GM18517 (cell line): ENCODE results near the gene VPS37D.
"Not testable (repeated sequence)": the region's sequence is repeated elsewhere in the genome, so short reads cannot be mapped to it uniquely, and the experiment has no call there.

Source experiments
- ATAC-seq: cut with Tn5 transposase; IDR thresholded peaks from one replicate; pipeline ENCODE4 v1.9.1; 2021; ENCODE audit warnings: mild to moderate bottlenecking, moderate library complexity; ENCODE audit not compliant: unreplicated experiment

The VPS37D gene

GRCh38 chr7:73646785-73647724, 20.6 kb upstream of the VPS37D start:
- ATAC-seq, result no peak

DNA sequence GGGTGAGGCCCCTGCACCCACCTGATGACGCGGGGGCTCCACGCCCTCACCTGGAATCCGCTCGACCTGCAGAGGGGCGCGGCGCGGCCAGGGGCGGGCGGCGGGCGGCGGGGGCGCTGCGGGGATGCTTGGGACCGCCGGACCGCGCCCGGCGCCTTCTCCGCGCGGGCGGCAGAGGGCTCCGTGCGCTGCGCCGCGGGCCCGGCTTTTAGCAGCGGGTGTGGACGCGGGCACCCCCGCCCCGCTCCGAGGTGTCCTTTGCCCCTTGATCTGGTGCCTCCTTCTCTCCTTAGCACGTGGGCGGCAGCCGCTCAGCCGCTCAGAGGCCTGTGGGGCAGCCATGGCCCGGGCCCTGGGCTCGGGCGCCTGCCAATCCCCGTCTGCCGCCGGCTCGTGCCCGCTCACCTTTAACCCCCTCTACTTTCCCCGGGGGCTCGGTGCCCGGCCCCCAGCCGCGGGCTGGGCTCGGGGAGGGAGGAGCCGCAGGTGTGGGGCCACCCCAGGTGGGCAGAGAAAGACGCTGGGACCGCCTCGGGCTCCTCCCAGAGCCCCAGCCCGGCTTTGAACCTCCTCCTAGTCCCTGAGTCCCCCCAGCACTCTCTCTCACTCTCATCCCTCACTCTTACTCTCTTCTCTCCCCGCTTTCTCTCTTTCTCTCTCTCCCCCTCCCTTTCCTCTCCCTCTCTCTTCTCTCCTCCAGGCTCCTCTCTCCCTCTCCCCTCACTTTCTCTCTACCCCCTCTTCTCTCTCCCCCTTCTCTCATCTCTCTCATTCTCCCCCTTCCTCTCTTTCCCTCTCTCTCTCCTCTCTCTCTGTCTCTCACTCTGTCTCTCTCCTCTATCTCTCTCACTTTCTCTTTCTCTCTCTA, 19.7 kb upstream of the VPS37D start:
- ATAC-seq, result no peak

- no peak for ATAC-seq
Observed at GRCh38 chr7:73648593-73649332, 18.9 kb upstream of the VPS37D start.

DNA sequence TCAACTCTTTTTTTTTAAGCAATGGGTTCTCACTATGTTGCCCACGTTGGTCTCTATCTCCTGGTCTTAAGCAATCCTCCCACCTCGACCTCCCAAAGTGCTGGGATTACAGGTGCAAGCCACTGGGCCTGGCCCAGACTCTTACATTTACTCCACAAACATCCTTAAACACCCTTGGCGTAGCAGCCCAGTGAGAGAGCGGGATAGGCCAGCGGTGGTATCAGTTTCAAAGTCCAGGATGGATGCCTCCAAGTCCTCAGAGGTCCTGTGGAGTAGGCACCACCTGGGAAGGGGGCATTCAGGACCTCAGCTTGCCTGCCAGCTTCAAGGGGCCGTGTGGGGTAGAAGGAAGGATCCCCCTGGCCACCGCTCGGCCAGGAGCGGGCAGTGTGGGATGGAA, 18.1 kb upstream of the VPS37D start:
- ATAC-seq, result no peak

DNA sequence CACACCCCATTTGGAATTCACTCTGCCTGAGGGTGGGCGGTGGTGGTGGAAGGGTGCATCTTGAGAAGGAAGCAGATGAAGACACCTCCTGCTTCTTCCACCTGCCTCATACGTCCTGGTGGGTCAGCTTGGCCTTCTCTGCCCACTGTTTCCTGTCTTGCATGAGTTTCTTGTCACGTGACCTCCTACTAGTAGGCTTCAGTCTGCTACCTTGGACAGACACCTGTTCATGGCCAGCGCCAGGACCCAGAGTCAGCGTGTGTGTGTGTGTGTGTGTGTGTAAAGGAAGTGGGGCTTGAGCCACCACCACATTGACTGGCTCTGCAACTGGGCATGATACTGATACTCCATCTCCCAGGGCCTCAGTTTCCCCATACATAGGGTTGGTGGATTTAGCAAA, 17.1 kb upstream of the VPS37D start:
- no peak for ATAC-seq

DNA sequence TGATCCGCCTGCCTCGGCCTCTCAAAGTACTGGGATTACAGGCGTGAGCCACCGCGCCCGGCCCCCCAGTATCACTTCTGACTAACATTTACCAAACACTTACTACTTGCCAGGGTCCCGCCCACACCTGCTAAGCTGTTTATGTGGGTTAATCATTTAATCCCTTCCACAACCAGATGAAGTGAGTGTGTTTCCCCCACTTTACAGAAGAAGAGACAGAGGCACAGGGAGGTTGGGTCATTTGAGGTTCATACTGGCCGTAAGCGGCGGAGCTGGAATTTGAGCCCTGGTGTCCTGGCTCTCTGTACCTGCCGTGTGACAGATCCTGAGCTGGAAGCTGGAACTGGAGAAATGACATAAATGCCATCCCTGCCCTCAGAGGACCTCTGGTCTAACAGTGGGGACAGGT, 15.1 kb upstream of the VPS37D start:
- no peak for ATAC-seq

DNA sequence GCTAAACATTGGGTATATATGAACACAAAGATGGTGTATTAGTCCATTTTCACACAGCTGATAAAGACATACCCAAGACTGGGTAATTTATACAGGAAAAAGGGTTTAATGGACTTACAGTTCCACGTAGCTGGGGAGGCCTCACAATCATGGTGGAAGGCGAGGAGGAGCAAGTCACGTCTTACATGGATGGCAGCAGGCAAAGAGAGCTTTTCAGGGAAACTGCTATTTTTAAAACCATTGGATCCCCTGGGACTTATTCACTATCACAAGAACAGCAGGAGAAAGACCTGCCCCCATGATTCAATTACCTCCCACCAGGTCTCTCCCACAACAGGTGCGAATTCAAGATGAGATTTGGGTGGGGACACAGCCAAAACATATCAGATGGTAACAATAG, 12.3 kb upstream of the VPS37D start:
- ATAC-seq, result not testable (repeated sequence)

DNA sequence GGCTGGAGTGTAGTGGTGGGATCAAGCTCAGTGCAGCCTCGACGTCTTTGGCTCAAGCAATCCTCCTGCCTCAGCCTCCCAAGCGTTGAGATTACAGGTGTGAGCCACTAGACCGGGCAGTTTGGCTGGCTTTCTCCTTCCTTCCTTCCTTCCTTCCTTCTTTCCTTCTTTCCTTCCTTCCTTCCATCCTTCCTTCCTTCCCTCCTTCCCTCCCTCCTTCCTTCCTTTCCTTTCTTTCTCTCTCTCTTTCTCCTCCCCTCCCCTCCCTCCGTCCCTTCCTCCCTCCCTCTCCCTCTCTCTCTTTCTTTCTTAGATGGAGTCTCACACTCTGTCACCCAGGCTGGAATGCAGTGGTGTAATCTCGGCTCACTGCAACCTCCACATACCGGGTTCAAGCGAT, 7.6 kb upstream of the VPS37D start:
- no peak for ATAC-seq

GRCh38 chr7:73660594-73660993, 7.0 kb upstream of the VPS37D start:
- not testable (repeated sequence) for ATAC-seq

DNA sequence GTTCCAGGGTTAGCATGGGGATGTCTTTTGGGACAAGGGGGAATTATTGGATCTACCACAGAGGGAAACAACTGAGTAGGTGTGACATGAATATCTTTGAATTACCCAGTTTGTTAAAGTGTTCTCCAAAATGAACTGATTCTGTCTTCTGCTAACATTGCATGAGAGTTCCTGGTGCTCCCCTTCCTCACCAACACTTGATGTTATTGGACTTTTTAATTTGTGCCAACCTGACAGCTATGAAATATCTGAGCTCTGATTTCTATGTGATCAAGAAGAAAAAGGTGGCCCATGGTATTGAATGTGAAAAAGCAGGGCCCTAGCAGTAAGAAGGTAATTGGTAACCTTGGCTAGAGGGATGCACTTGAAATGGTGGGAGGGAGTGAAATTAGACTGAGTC, 4.6 kb upstream of the VPS37D start:
- ATAC-seq, result no peak

DNA sequence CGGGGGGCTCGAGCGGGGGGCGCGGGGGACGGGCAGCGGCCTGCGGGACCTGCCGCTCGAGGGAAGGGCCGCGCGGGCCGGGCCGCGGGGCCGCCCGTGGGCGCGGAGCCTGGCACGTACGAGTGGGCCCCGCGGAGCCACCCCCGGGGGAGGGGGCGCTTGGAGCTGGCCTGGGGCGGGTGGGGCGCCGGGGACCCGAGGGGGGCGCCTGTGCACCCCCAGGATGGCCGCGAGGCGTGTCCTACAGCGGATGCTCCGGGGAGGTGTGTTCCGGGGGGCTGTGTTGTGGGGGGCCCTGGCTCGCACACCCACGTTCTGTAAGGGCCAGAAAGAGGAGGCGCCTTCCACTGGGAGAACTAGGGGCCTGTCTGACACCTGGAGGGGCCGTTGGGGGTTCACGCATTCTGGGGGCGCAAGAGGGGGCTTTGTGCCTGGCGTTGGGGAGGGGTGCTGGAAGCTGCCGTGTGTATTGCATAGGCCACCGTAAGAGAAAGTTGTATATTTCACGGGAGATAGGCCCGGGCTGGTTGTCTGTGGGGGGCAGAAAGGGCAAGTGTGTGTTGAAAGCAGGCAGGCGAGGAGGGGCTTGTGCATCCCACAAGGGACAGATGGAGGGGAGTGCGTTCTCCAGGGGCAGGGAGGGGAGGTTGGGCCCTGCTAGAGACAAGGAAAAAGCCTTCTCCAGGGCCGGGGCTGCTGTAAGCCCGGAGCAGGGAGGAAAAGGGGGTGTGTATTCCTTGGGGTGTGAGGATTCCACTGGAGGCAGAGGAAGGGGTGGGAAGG, 663 bp downstream of the VPS37D start:
- ATAC-seq, result no peak

- no peak for ATAC-seq
Observed at GRCh38 chr7:73668886-73669230, 1.2 kb downstream of the VPS37D start.

DNA sequence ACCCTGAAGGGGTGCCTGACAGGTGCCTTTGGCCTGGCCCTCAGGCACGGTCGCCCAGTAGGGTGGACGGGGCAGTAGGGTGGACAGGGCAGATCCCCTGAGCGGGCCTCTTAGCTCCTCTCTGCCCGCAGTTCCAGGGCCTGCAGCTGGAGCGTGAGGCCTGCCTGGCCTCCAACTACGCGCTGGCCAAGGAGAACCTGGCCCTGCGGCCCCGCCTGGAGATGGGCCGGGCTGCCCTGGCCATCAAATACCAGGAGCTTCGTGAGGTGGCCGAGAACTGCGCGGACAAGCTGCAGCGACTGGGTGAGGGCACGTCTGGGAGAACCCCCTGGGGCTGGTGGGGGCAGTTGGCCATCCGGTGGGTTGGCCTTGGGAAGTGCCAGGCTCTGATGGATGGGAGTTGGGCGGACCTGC, 1.7 kb downstream of the VPS37D start:
- no peak for ATAC-seq

- no peak for ATAC-seq
Observed at GRCh38 chr7:73669858-73670385, 2.3 kb downstream of the VPS37D start.

GRCh38 chr7:73671322-73671661, 3.7 kb downstream of the VPS37D start:
- no peak for ATAC-seq

GRCh38 chr7:73671857-73672445, 4.3 kb downstream of the VPS37D start:
- ATAC-seq, result no peak

DNA sequence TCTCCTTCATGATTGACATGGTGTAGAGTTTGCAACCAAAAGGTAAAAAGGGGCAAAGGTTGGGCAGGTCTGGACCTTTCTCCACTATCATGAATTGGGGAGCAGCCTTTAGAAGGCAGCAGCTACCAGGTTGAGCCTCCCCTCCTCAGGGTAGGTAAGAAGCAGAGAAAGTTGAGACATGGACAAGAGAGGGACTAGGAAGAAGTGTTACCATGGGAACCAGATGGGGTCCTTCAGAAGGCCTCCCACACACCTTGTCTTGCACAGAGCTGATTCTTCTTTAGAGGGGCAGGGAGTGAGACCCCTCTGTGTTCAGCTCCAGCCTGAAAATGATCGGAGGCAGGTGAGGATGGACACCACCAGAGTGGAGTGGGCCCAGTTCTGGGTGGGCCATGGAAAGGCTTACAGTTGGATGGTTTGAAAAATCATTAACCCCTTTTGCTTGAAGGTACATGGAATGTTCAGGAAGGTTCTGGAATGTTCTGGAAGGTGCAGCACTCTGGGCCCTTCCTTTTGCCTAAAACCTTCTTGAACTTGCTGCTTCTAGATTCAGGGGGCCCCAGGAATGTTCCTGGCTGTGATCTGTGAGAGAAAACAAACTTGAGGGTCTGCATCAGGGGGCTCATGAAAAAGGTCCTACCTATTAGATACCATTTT, 7.0 kb downstream of the VPS37D start:
- no peak for ATAC-seq

DNA sequence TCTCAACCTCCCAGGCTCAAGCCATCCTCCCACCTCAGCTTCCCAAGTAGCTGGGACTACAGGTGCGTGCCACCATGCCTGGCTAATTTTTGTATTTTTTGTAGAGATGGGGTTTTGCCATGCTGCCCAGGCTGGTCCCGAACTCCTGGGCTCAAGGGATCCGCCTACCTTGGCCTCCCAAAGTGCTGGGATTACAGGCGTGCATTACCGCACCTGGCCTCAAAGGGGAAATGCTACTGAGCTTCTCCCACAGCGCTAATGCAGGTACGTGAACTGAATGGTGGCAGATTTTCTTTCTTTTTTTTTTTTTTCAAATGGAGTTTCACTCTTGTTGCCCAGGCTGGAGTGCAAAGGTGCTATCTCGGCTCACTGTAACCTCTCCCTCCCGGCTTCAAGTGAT, 8.4 kb downstream of the VPS37D start:
- ATAC-seq, result not testable (repeated sequence)

GRCh38 chr7:73678862-73679261, 11.2 kb downstream of the VPS37D start:
- ATAC-seq, result no peak
